Psoas muscle (tissue), 8 donors: Measurements from ENCODE around the gene MYO7A. TPM values are rescaled to one million over a fixed set of nuclear protein-coding genes. Genes with fewer than 3 reads are reported as not detected.

Experiments
- ATAC-seq, 4 donors: fragments of 200-7000 bp; cut with Tn5 transposase; one replicate each; pipeline ENCODE4 v1.9.1; 2020; ENCODE audit warnings: moderate library complexity in 3 of 4, mild to moderate bottlenecking in 2 of 4
- DNase-seq, 2 donors: peaks; one replicate each; pipeline ENCODE4 v3.0.0-alpha.2; 2020
- H3K27ac ChIP-seq: fragments of 200-600 bp; one replicate; pipeline ENCODE4 v1.8.0; 2022
- H3K27me3 ChIP-seq, 3 donors: fragments of 200-600 bp in 1 of 3; one replicate each; pipeline versions ENCODE4 v1.6.1 to v1.8.0; 2013 to 2022; ENCODE audit warnings: low read length in 2 of 3, mild to moderate bottlenecking in 2 of 3, moderate library complexity in 1 of 3; ENCODE audit not compliant: insufficient read depth in 3 of 3
- H3K36me3 ChIP-seq, 2 donors: fragments of 200-600 bp in 1 of 2; one replicate each; pipeline versions ENCODE4 v1.6.1 to v1.8.0; 2013 to 2022; ENCODE audit warnings: low read depth in 1 of 2, mild to moderate bottlenecking in 1 of 2, moderate library complexity in 1 of 2; ENCODE audit not compliant: insufficient read depth in 1 of 2
- H3K4me1 ChIP-seq: fragments of 200-600 bp; one replicate; pipeline ENCODE4 v1.8.0; 2022
- H3K4me3 ChIP-seq: fragments of 200-600 bp; one replicate; pipeline ENCODE4 v1.8.0; 2022; ENCODE audit warnings: mild to moderate bottlenecking
- H3K9me3 ChIP-seq: fragments of 200-600 bp; one replicate; pipeline ENCODE4 v1.8.0; 2022
- CTCF ChIP-seq: fragments of 200-600 bp; IDR thresholded peaks from one replicate; pipeline ENCODE4 v1.8.0; 2022; ENCODE audit warnings: antibody characterized with exemption
- WGBS, 3 donors: extraction: QIAGEN DNeasy Blood & Tissue Kit; methylation state at CpG; one replicate each; pipeline versions ENCODE4 v1.1.6 to v1.1.7; 2013; 5-methylcytosine and 5-hydroxymethylcytosine counted together
- intact Hi-C, 2 donors: fragments of 100-400 bp; cut with DNase I; formaldehyde crosslinking; loops; one replicate each; pipeline versions ENCODE4 v1.11.0 to v1.14.2; 2022
- polyA plus RNA-seq, 3 donors: library from polyadenylated mRNA; stranded (reverse); fragments of 200-250 nt; gene quantifications; one replicate each; pipeline ENCODE4 v1.2.3, GENCODE V29; 2013
- total RNA-seq, 4 donors: library from RNA; stranded (reverse); fragmentation: NEBNext Ultra II Directional in 2 of 4; extraction: Animal tissue kit (Norgen Biotek cat#: 25700) in 2 of 4; gene quantifications; one replicate each; pipeline versions ENCODE4 v1.2.1 to v1.2.4, GENCODE V29; 2021 to 2023
- donor health status: healthy with polysubstance abuse.
- donor health status: DM: no; HTN: no; CAD: no; lungs with moderate emphysema.
- donor health status: Bipolar disorder and iron deficiency.
- donor health status: healthy.
- donor health status: DM: yes; HTN: yes; CAD: no.
- donor health status: DM: no; HTN: no; CAD: no.
- donor health status: DM: no; HTN: no; CAD: no.
- donor health status: DM: yes; HTN: yes; CAD: no.

Gene MYO7A
- total and polyA plus RNA-seq, 7 donors, result 0.62 to 3.0 (median 2.3) TPM

- DNase-seq (peak in 1 of 2 donors; percentile 28), ATAC-seq (no peak)
- H3K9me3 ChIP-seq, result no peaks in the 10 kb centered on the region
- intact Hi-C loops, result no loop called here
- no peaks in the 10 kb centered on the region for H3K27me3 ChIP-seq
- WGBS, 3 donors, result 85 to 92% (median 91%) methylated on average over 5 of the region's 5 CpGs
- no peaks in the 10 kb centered on the region for H3K36me3 ChIP-seq
- H3K4me3 ChIP-seq, result no peak overlapping the region
- no peaks in the 10 kb centered on the region for H3K4me1 ChIP-seq
- peak; percentile 8 for TF ChIP-seq CTCF
- H3K27ac ChIP-seq, result no peak overlapping the region
These were observed 27.0 kb upstream of the MYO7A start for GRCh38 chr11:77101043-77101537.

GRCh38 chr11:77102246-77103210 lies 25.5 kb upstream of the MYO7A start, which contains the start of gene OMP:
OMP (plus strand) TSS chr11:77102840; CDS start chr11:77102840, 0 bp downstream.
- no peak for TF ChIP-seq CTCF
- H3K4me3 ChIP-seq, result no peak within 1 kb of the TSS
- 86 to 91% (median 89%) methylated on average over 37 of the region's 37 CpGs for WGBS, 3 donors
- intact Hi-C loops, result no loop called here
- H3K27ac ChIP-seq, result no peak within 1 kb of the TSS
- no peak for ATAC-seq
- no peaks in the 10 kb centered on the region for H3K27me3 ChIP-seq
- no peaks in the 10 kb centered on the region for H3K36me3 ChIP-seq
- H3K9me3 ChIP-seq, result no peaks in the 10 kb centered on the region
- DNase-seq, result peak; percentile 11 to 32
- H3K4me1 ChIP-seq, result no peaks in the 10 kb centered on the region

- no peak for TF ChIP-seq CTCF
- DNase-seq (no peak), ATAC-seq (no peak)
- H3K4me1 ChIP-seq, result no peaks in the 10 kb centered on the region
- intact Hi-C loops, result no loop called here
- H3K9me3 ChIP-seq, result no peaks in the 10 kb centered on the region
- no peaks in the 10 kb centered on the region for H3K27me3 ChIP-seq
- H3K36me3 ChIP-seq, result no peaks in the 10 kb centered on the region
- H3K27ac ChIP-seq, result no peak overlapping the region
- WGBS, 3 donors, result 67 to 82% (median 76%) methylated on average over 2 of the region's 2 CpGs
- H3K4me3 ChIP-seq, result no peak overlapping the region
These were observed 24.7 kb upstream of the MYO7A start for GRCh38 chr11:77103319-77103718.

- DNase-seq (no peak), ATAC-seq (no peak)
- no peak for TF ChIP-seq CTCF
- Histone ChIP-seq H3K4me3 (no peak overlapping the region), H3K27ac (no peak overlapping the region), H3K36me3 (no peaks in the 10 kb centered on the region), H3K9me3 (no peaks in the 10 kb centered on the region), H3K4me1 (no peaks in the 10 kb centered on the region), H3K27me3 (no peaks in the 10 kb centered on the region)
- WGBS, 3 donors, result 69 to 91% (median 80%) methylated on average over 7 to 8 of the region's 8 CpGs
- intact Hi-C loops, result no loop called here
These were observed 23.3 kb upstream of the MYO7A start for GRCh38 chr11:77104727-77105126.
